Stimulated activated CD8-positive, alpha-beta memory T cell treated with anti-CD3 and anti-CD28 coated beads, Interleukin-4, amount 100 ng/mL, for 48 hours (primary cell): Measurements from ENCODE around the gene VIT.
"Not testable (repeated sequence)": the region's sequence is repeated elsewhere in the genome, so short reads cannot be mapped to it uniquely, and the experiment has no call there.

Experiments
- DNase-seq: peaks from one replicate; pipeline ENCODE4 v3.0.0-alpha.2; 2020

The VIT gene

GRCh38 chr2:36808386-36809068 is 112.0 kb downstream of the VIT start:
- no peak for DNase-seq

DNA sequence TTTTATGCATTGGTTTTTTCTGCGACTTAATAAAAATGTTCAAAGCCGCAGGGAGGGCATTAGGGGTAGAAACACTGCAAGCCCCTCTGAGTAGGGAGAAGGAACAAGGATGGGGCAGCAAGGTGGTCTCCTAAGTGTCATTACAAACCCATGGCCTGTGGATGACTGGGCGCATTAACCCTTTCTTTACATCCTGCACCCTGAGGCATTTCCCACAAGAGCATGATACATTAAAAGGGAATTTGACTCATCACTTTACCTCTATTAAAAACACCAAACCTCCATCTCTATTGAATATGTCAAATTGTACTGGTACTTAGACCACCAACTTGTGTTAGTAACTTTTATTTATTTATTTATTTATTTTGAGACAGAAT is 112.5 kb downstream of the VIT start:
- no peak for DNase-seq

DNA sequence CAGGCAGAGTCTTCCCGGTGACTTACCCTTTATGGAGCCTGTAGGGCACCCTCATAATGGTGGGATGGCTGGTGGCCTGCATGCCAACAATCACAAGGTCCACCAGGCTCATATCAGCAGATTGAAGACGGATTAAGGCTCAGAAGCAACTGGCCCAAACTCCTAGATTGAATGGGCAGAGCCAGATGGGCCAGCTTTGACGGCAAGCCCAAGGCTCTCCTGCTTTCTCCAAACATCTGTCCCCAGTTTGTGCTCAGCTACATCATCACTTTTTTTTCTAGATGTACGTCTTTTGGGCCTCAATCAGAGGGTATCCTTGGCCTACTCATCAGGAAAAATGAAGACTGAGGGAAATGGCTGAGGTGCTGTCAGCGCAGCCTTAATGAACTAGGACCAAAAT is 114.6 kb downstream of the VIT start:
- no peak for DNase-seq

GRCh38 chr2:36812196-36812595 is 115.7 kb downstream of the VIT start:
- no peak for DNase-seq

GRCh38 chr2:36818542-36818941 is 122.0 kb downstream of the VIT start:
- DNase-seq = no peak

- no peak for DNase-seq
Measured at GRCh38 chr2:36819095-36819711, 122.7 kb downstream of the VIT start.

- DNase-seq = no peak
Measured at GRCh38 chr2:36820942-36821605, 124.6 kb downstream of the VIT start.

- no peak for DNase-seq
Measured at GRCh38 chr2:36823862-36824261, 127.4 kb downstream of the VIT start.

DNA sequence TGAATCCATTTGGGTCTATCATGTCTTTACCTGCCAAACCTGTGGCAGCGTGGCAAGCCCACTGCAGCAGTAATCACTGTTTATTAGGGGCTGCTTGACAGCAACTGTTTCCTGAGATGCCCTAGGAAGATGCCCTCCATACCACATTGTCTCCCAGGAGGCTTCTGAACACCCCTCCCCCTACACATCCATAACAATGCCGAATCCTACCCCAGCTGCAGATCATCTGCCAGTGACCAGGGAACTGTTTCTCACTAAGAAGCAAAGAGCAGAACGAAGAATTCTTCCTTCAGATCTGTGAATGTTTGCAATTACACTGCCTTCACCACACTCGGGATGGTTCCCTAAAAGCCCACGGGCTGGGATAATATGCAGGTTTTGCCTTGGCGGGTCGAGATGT is 127.8 kb downstream of the VIT start:
- no peak for DNase-seq

DNA sequence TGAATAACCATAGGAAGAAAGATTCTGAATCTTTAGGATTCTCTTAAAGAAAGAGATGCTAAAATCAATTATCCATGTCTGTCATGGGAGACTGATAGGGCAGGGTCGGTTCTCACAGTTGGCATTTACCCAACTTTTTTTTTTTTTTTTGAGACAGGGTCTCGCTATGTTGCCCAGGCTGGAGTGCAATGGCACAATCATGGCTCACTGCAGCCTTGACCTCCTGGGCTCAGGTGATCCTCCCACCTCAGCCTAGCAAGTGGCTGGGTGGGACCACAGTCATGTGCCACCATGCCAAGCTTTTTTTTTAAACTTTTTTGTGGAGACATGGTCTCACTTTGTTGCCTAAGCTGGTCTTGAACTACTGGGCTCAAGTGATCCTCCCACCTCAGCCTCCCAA is 128.2 kb downstream of the VIT start:
- not testable (repeated sequence) for DNase-seq

GRCh38 chr2:36831185-36831584 is 134.7 kb downstream of the VIT start:
- DNase-seq = no peak

- DNase-seq = no peak
Measured at GRCh38 chr2:36834203-36834602, 137.7 kb downstream of the VIT start.

DNA sequence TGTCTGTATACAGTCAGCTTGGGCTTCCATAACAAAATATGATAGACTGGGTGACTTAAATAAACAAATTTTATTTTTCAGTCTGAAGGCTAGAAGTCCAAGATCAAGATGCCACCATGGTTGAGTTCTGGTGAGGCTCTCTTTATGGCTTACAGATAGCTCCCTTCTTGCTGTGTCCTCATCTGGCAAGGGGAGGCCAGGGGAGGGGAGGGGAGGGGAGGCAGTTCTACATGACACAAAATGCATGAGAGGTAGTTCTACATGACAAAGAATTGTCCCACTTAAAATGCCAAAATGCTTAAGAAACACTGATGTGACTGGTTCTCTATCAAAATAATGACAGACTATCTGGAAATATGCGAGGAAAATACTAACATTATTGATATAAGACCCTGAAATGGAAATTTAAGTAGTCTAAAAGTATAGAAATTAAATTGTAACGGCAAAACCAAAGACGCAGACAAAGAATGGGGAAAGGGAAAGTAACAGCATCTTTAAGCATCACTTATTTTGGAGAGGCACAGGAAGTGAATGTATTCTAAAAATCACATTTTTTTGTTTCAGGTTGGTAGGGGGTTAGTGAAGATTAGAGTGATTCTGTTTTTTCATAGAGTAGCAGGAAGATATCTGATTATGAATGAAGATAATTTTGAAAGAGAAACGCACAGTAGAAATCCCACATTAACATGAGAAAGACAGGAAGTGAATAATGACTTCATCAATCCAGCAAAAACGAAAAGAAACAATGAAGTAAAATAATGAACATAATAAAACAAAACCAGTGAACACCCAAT is 138.4 kb downstream of the VIT start:
- no peak for DNase-seq

- no peak for DNase-seq
Measured at GRCh38 chr2:36839976-36840617, 143.6 kb downstream of the VIT start.

DNA sequence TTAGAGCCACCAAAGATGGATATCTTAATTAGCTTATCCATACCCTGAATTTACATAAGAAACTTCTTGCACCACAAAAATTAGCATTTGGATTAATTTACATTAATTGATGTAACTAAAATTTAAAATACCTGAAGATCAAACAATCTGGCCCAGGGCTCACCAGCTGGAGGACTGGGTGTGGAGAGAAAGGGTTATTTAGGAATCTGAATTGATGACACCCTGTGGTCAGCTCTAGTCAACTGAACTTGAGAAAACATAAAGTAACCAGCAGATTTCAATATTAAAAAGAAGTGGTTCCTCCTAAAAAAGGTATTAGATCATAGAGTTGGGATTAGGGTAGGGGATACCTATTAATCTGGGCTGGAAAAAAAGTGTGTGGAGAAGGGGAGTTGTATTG is 147.3 kb downstream of the VIT start:
- no peak for DNase-seq

DNA sequence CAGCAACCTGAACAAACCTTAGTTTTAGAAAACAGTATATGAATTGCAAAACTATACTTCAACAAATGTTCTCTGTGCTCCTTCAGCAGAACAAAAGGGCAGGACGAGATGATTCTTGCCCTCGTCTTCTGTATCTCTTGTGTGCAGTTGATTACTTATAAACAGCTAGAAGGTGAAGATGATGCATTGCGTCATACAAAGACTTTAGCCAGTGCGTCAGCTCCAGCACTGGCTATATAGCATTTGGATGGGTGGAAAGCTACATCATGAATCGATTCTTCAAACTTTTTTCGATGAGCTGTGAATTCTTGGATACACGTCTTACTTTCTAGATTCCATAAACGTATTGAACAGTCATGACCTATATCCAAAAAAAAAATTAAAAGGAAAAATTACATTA is 152.8 kb downstream of the VIT start:
- no peak for DNase-seq

DNA sequence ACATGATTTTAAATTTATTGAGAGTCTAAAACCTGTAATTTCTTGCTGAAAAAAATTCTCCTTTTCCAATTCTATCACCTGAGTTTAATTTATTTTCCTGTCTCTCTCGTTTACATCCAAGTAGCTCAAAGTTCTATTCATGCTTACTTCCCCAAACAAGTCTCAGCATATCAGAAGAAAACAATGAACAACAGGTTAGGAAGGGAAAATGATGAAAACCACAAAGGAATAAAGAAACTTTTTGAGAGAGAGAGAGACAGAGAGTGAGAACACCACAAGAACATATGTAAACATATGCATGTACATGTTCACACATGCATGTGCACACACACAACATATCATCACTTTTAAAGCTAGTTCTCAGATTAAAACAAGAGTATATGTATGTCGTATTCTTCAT is 157.7 kb downstream of the VIT start:
- DNase-seq = no peak

DNA sequence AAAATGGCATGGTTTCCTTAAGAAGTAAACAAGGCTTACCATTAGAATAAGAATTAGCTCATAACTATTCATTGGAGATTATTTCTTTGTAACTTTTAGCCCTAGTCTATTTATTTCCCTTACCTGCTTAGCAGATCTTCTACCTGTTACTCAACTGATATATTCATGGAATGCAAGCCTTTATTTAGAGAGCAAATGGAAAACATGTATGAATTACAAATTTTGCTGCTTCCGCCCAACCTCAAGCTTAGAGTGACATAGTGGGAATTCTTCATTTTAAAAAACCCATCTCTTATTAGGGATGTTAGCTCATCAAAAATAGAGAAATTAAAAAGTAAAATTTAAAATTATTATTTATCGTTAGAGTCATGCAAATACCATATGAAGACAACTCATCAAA is 158.9 kb downstream of the VIT start:
- DNase-seq = no peak

GRCh38 chr2:36857713-36858112 is 161.2 kb downstream of the VIT start:
- no peak for DNase-seq

DNA sequence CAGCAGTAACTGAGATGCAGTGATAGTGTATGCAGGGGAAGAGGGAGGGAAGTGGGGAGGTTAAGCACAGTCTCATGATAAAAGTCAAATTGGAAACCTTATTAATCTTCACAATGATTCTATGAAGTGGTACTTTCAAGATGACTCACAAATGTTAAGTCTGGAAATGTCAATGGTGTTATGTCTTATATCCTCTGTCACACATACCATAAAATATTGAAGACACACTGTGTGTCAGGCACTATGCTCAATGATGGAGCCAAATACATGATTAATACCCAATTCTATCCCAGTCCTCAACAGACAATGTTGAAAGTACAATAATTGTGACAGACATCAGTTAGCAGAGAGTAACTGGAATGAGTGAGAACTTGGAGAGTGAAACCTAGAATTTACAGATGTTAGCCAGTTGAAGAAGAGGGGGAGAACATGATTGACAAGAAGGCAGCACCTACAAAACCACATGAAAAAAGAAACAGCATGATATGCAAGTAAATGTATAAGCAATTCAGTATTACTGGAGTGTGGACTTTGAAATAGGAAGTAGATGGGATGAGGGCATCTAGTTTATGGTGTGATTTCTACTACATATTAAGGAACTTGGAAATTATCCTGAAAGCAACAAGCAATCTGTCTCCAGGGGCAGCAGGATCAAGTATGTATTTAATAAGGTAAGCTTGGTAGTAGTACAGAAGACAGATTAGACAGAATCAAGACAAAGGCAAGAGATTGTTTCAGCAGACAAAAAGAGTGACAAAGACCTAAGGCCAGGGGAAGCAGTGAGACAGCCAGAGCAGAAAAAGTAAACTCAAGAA is 162.3 kb downstream of the VIT start:
- no peak for DNase-seq

GRCh38 chr2:36859366-36859792 is 162.9 kb downstream of the VIT start:
- no peak for DNase-seq

DNA sequence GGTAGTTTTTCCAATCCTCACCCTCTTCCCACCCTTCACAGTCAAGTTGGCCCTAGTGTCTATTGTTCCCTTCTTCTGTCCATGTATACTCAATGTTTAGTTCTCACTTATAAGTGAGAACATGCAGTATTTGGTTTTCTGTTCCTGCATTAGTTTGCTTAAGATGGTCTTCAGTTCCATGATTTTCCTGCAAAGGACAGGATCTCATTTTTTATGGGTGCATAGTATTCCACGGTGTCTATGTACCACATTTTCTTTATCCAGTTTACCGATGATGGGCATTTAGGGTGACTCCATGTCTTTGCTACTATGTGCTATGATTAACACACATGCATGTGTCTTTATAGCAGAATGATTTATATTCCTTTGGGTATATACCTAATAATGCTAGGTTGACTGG is 165.4 kb downstream of the VIT start:
- no peak for DNase-seq
